ENCODE results near the gene STAT4. TPM values are rescaled to one million over a fixed set of nuclear protein-coding genes. Genes with fewer than 3 reads are reported as not detected.
A peak's percentile ranks its signal among the peaks of the same experiment; 100 is the strongest.

The STAT4 gene
- total RNA-seq, 1 donor from 2014 or later: 1.6 TPM

- DNase-seq (ENCODE audit: low read depth): no peak
- no peak for TF ChIP-seq CTCF (conservative IDR thresholded peaks at IDR 0.05; ENCODE audit: low read depth, low read length)
- H3K4me3 ChIP-seq (ENCODE audit: low read depth, low read length): no peak overlapping the region
Measured at GRCh38 chr2:191174442-191174841, 23.6 kb upstream of the STAT4 start.

GRCh38 chr2:191173206-191173605 lies 22.4 kb upstream of the STAT4 start:
- DNase-seq (ENCODE audit: low read depth): no peak
- no peak overlapping the region for H3K4me3 ChIP-seq (ENCODE audit: low read depth, low read length)
- TF ChIP-seq CTCF (conservative IDR thresholded peaks at IDR 0.05; ENCODE audit: low read depth, low read length): no peak

- no peak for TF ChIP-seq CTCF (conservative IDR thresholded peaks at IDR 0.05; ENCODE audit: low read depth, low read length)
- no peak overlapping the region for H3K4me3 ChIP-seq (ENCODE audit: low read depth, low read length)
- DNase-seq (ENCODE audit: low read depth): peak; percentile 78
Measured at GRCh38 chr2:191171708-191172355, 21.0 kb upstream of the STAT4 start.

GRCh38 chr2:191171286-191171685 lies 20.5 kb upstream of the STAT4 start:
- no peak for TF ChIP-seq CTCF (conservative IDR thresholded peaks at IDR 0.05; ENCODE audit: low read depth, low read length)
- H3K4me3 ChIP-seq (ENCODE audit: low read depth, low read length): no peak overlapping the region
- DNase-seq (ENCODE audit: low read depth): no peak

GRCh38 chr2:191170773-191171172 lies 20.0 kb upstream of the STAT4 start:
- DNase-seq (ENCODE audit: low read depth): no peak
- H3K4me3 ChIP-seq (ENCODE audit: low read depth, low read length): no peak overlapping the region
- no peak for TF ChIP-seq CTCF (conservative IDR thresholded peaks at IDR 0.05; ENCODE audit: low read depth, low read length)

- H3K4me3 ChIP-seq (ENCODE audit: low read depth, low read length): no peak overlapping the region
- TF ChIP-seq CTCF (conservative IDR thresholded peaks at IDR 0.05; ENCODE audit: low read depth, low read length): no peak
- no peak for DNase-seq (ENCODE audit: low read depth)
Measured at GRCh38 chr2:191170301-191170636, 19.5 kb upstream of the STAT4 start.

Data from epithelial cell of proximal tubule (primary cell).